Lower leg skin (tissue), 4 donors: ENCODE data around the gene TSPO2. TPM values are rescaled to one million over a fixed set of nuclear protein-coding genes. Genes with fewer than 3 reads are reported as not detected.

ENCODE experiments used
- DNase-seq, 2 donors: peaks; one replicate each; pipeline ENCODE4 v3.0.0-alpha.2; 2019; ENCODE audit warnings: low spot score in 2 of 2
- H3K4me3 ChIP-seq: fragments of 200-600 bp; sonication (generic); 2 replicates; pipeline ENCODE4 v1.5.1; 2017; ENCODE audit warnings: mild to moderate bottlenecking, low read depth; ENCODE audit not compliant: poor library complexity, severe bottlenecking
- POLR2A ChIP-seq, 2 donors: fragments of 450-650 bp; IDR thresholded peaks; one replicate each; pipeline ENCODE4 v1.6.1; 2016 to 2017; ENCODE audit warnings: antibody characterized with exemption in 2 of 2, mild to moderate bottlenecking in 1 of 2, moderate library complexity in 1 of 2
- WGBS, 2 donors: methylation state at CpG; one replicate each; pipeline ENCODE4 v1.1.5; 2018; 5-methylcytosine and 5-hydroxymethylcytosine counted together
- intact Hi-C: fragments of 100-400 bp; cut with DNase I; formaldehyde crosslinking; loops from one replicate; pipeline ENCODE4 v1.15.0; 2023; ENCODE audit warnings: low total_unique reads
- total RNA-seq, 4 donors: library from RNA; depleted of rRNA; stranded (reverse); fragments of >200 nt; gene quantifications; one replicate each; pipeline ENCODE4 v1.1.0, GENCODE V29; 2016
- TF ChIP-seq, protein P1 (sequence below), 3 donors: fragments of 450-650 bp; IDR thresholded peaks; one replicate each; pipeline ENCODE4 v1.5.1; 2016; ENCODE audit warnings: antibody characterized with exemption in 3 of 3, mild to moderate bottlenecking in 3 of 3, moderate library complexity in 2 of 3

Gene TSPO2
- total RNA-seq, 4 donors from 2014 or later, result not detected

DNA sequence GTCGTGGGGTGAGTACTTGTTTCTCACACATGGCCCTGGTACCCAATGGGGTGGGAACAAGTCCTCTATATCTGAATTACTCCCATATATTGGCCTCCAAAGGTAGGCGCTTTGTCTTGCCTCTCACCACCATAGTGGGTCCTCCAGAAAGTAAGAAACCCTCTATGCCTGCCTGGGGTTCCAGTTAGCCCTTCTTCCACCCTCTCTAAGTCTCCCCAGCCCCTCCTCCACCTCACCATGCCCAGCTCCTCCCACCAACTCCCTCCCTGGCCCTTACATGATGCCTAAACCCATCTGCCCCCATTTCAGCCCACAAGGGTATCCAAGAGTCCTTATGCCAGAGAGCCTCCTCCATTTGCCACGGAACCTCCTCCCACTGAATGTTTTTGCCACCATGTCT lies 884 bp downstream of the TSPO2 start:
- 92 to 96% methylated on average over 3 of the region's 3 CpGs for WGBS, 2 donors
- DNase-seq, result peak in 1 of 2 donors; percentile 21
- H3K4me3 ChIP-seq, result no peak overlapping the region
- intact Hi-C loops, result no loop called here
- TF ChIP-seq, protein P1, sequence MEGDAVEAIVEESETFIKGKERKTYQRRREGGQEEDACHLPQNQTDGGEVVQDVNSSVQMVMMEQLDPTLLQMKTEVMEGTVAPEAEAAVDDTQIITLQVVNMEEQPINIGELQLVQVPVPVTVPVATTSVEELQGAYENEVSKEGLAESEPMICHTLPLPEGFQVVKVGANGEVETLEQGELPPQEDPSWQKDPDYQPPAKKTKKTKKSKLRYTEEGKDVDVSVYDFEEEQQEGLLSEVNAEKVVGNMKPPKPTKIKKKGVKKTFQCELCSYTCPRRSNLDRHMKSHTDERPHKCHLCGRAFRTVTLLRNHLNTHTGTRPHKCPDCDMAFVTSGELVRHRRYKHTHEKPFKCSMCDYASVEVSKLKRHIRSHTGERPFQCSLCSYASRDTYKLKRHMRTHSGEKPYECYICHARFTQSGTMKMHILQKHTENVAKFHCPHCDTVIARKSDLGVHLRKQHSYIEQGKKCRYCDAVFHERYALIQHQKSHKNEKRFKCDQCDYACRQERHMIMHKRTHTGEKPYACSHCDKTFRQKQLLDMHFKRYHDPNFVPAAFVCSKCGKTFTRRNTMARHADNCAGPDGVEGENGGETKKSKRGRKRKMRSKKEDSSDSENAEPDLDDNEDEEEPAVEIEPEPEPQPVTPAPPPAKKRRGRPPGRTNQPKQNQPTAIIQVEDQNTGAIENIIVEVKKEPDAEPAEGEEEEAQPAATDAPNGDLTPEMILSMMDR (IDR thresholded peaks at IDR 0.05), result no peak
- no peak for TF ChIP-seq POLR2A (IDR thresholded peaks at IDR 0.05)

DNA sequence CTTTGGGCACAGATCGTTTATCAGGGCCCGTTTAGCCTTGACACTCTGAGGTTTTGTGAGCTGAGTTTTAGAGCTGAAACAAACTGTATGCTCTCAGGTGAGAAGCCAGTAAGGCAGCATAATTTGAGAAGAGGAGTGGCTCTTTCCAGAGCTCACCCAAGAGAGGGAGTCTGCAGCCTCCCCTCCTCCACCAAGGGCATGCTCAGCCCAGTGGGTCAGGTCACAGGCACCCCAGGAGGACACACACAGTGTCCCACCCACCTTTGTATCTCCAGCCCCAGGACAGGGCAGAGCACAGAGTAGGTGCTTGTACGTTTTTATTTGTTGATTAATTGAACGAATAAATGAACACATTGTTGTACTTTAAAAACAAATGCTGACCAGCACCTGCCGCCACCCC lies 3.4 kb downstream of the TSPO2 start:
- intact Hi-C loops, result no loop called here
- H3K4me3 ChIP-seq, result no peak overlapping the region
- TF ChIP-seq POLR2A (IDR thresholded peaks at IDR 0.05), result no peak
- TF ChIP-seq, protein P1 (IDR thresholded peaks at IDR 0.05), result no peak
- DNase-seq, result no peak
- WGBS, 2 donors, result 70 to 73% methylated on average over 5 of the region's 5 CpGs

DNA sequence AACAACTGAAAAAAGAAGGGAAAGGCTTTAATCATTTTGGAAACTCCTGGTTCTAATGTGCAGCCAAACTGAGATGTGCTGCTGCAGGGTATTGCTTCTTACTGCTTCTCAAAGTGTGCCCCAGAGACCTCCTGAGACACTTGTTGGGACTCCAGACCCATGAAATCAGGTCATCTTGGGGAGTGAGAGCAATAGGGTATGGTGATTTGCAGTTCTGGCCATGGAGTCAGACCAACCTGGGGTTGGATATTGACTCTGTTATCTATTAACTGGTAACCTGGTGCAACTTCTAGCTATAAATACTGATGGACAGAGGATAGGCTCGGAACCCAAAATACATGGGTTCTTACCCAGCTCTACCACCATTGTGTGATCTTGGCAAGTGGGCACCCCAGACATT lies 3.8 kb downstream of the TSPO2 start:
- WGBS, 2 donors, result 94 to 100% methylated on average over 1 of the region's 1 CpG
- TF ChIP-seq, protein P1 (IDR thresholded peaks at IDR 0.05), result no peak
- no peak for TF ChIP-seq POLR2A (IDR thresholded peaks at IDR 0.05)
- intact Hi-C loops, result no loop called here
- DNase-seq, result no peak
- H3K4me3 ChIP-seq, result no peak overlapping the region

DNA sequence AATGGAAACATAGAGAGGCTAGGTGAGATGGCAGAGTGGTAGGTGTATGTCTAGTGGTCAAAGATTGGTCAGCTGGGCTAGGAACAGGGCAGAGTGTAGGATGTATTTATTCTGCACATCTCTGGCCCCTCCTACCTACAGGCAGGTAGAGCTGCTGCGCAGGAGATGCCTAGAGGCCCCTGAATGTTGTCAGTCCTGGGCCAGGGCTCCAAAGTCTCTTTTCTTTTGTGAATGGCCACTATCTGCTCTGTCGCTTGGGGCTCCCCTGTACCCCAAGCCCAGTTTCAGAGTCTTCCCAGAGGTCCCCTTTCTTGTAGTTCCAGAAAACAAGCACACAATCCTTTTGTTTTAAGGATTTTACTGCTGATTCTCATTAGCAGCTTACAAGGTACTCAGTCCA lies 5.0 kb downstream of the TSPO2 start:
- DNase-seq, result no peak
- 95 to 100% methylated on average over 2 of the region's 2 CpGs for WGBS, 2 donors
- intact Hi-C loops, result no loop called here
- no peak overlapping the region for H3K4me3 ChIP-seq
- TF ChIP-seq POLR2A (IDR thresholded peaks at IDR 0.05), result no peak
- TF ChIP-seq, protein P1 (IDR thresholded peaks at IDR 0.05), result no peak

DNA sequence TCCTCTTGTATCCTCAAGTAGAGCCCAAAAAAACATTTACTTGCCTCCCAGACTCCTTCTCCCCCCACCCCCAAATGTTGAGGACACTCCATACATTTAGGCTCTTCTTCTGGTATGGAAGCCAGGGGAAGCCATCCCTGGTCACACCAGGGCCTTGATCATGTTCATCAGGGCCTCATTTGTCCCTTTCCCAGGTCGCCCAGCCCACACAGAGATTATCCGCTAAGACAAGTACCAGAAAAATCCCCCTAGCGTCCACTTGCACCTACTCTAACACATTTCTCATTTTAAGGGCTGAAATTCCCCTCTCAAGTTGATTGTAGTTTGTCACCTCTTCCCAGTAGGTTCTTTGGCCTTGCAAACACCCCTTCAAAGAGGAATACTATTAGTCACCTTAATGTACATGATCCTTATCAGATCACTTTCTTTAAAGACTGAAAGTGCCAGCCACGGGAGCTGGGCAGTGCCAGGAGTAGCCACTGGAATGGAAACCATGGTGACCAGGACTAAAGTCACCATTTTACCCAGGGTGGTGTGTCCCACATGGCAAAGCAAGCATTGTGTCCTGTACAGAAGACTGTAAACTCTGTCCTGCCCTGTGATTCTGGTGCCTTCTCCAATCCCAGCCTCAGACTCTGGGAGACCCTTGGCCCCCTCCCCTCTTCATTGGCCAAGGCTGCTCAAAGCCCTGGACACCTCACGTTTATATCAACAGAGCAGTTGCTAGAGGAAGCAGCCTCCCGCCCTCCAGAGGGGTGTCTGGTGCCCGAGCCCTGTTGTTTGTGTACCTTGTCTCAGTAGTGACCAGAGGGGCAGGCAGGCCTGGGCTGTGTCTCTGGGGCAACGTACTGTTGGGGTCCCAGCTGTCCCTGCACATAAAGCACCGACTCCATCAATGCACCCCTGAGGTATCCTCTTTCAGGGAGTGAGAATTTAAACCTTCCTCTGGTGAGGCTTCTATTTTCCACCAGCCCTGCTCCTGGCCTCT lies 5.8 kb downstream of the TSPO2 start:
- peak in 1 of 2 donors; percentile 62 for DNase-seq
- whole genome bisulfite sequencing, 2 donors, result 70 to 75% methylated on average over 9 of the region's 9 CpGs
- no peak overlapping the region for H3K4me3 ChIP-seq
- TF ChIP-seq, protein P1 (IDR thresholded peaks at IDR 0.05), result no peak
- no peak for TF ChIP-seq POLR2A (IDR thresholded peaks at IDR 0.05)
- intact Hi-C loops, result no loop called here
